ENCODE data around the gene THTPA. TPM values are rescaled to one million over a fixed set of nuclear protein-coding genes. Genes with fewer than 3 reads are reported as not detected.

THTPA gene
- total and polyA plus RNA-seq, 2 of the 13 experiments (the other 11 are each of a cell fraction or from before 2014, with no cell fraction given) = 7.4 to 8.7 TPM

DNA sequence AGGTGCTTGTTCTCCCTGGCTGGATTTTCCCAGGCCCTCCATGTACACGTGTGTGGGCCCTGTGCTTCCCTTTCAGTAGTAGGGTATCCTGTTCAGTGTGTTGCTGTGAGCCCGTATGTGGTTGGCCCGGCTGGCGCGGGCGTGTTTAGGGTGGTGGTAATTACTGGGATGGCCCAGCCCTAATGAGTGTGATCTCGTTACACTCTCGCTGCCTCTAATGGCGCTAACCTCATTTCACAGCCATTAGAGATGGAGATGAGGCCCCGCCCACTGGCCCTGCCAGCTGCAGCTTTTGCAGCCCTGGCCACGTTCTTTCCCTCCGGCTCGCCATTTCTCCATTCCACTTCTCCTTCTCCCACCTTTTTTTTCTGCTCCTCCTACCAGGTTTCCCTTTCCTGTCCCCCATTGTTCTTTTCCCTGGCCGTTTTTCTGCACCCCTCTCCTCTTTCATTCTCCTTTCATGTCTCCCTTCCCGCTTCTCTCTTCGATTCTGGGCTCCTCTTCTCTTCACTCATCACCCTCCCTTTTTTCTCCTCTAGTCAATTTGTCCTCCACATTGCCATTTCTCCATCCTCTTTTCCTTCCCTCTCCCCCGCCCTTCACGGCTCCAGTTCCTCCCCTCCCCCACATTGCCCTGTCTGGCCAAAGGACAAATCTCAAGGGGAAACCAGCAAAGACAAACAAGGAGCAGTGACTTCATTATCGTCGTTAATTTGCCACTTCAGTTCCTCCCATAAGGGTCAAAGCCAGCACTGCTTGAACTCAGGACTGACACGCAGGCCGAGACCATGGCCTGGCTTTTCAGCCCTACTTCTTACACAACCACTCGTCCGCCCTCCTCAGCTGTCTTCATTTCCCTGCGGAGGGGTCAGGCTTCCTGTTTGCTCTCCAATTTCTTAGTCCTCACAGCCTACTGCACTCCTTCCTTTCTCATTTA is 11.3 kb upstream of the THTPA start (continued):
- no peak for TF ChIP-seq ZNF546 (CRISPR knock-in tag; conservative IDR thresholded peaks at IDR 0.05)
- TF ChIP-seq ZNF652 (CRISPR knock-in tag; IDR thresholded peaks at IDR 0.05; ENCODE audit: borderline replicate concordance, low read depth) = no peak
- TF ChIP-seq GLI4 (CRISPR knock-in tag; IDR thresholded peaks at IDR 0.05; ENCODE audit: borderline replicate concordance) = no peak
- no peak for TF ChIP-seq ASH2L (IDR thresholded peaks at IDR 0.05; ENCODE audit: insufficient read length, low read depth, low read length)
- no peak for TF ChIP-seq FLYWCH1 (CRISPR knock-in tag; IDR thresholded peaks at IDR 0.05)
- TF ChIP-seq, protein P1, sequence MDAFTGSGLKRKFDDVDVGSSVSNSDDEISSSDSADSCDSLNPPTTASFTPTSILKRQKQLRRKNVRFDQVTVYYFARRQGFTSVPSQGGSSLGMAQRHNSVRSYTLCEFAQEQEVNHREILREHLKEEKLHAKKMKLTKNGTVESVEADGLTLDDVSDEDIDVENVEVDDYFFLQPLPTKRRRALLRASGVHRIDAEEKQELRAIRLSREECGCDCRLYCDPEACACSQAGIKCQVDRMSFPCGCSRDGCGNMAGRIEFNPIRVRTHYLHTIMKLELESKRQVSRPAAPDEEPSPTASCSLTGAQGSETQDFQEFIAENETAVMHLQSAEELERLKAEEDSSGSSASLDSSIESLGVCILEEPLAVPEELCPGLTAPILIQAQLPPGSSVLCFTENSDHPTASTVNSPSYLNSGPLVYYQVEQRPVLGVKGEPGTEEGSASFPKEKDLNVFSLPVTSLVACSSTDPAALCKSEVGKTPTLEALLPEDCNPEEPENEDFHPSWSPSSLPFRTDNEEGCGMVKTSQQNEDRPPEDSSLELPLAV (CRISPR knock-in tag; conservative IDR thresholded peaks at IDR 0.05; ENCODE audit: low read depth) = no peak
- no peak for TF ChIP-seq KLF15 (CRISPR knock-in tag; IDR thresholded peaks at IDR 0.05; ENCODE audit: borderline replicate concordance)
- TF ChIP-seq, protein P2, sequence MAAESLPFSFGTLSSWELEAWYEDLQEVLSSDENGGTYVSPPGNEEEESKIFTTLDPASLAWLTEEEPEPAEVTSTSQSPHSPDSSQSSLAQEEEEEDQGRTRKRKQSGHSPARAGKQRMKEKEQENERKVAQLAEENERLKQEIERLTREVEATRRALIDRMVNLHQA (CRISPR knock-in tag; IDR thresholded peaks at IDR 0.05) = no peak
- TF ChIP-seq ZNF329 (CRISPR knock-in tag; IDR thresholded peaks at IDR 0.05; ENCODE audit: low read depth) = no peak
- no peak for TF ChIP-seq FOSL1 (CRISPR knock-in tag; IDR thresholded peaks at IDR 0.05; ENCODE audit: borderline replicate concordance)
- no peak for TF ChIP-seq ZKSCAN1 (IDR thresholded peaks at IDR 0.05; ENCODE audit: low read length)
- TF ChIP-seq FOXP1 (IDR thresholded peaks at IDR 0.05) = no peak
- TF ChIP-seq FOXP1 (CRISPR knock-in tag; IDR thresholded peaks at IDR 0.05) = no peak
- no peak for TF ChIP-seq PRMT3 (CRISPR knock-in tag; IDR thresholded peaks at IDR 0.05; ENCODE audit: borderline replicate concordance, low read depth)
- TF ChIP-seq CEBPB (IDR thresholded peaks at IDR 0.05; ENCODE audit: borderline replicate concordance, low read depth, low read length) = 0 out of 2 replicates have a peak, but pooled peaks have one; percentile 17
- no peak for TF ChIP-seq ZFP37 (CRISPR knock-in tag; IDR thresholded peaks at IDR 0.05; ENCODE audit: borderline replicate concordance)
- no peak for TF ChIP-seq ATAD3A (CRISPR knock-in tag; IDR thresholded peaks at IDR 0.05)
- TF ChIP-seq NFATC3 (CRISPR knock-in tag; IDR thresholded peaks at IDR 0.05) = no peak
- no peak; the same call in 1 of the 2 replicates for TF ChIP-seq HES4 (CRISPR knock-in tag; IDR thresholded peaks at IDR 0.05; ENCODE audit: borderline replicate concordance)
- peak; percentile 8 for TF ChIP-seq HNF4A (CRISPR knock-in tag; IDR thresholded peaks at IDR 0.05)
- no peak for TF ChIP-seq CEBPG (CRISPR knock-in tag; IDR thresholded peaks at IDR 0.05)
- TF ChIP-seq ZMYM3 (CRISPR knock-in tag; IDR thresholded peaks at IDR 0.05) = no peak
- TF ChIP-seq, protein P3, sequence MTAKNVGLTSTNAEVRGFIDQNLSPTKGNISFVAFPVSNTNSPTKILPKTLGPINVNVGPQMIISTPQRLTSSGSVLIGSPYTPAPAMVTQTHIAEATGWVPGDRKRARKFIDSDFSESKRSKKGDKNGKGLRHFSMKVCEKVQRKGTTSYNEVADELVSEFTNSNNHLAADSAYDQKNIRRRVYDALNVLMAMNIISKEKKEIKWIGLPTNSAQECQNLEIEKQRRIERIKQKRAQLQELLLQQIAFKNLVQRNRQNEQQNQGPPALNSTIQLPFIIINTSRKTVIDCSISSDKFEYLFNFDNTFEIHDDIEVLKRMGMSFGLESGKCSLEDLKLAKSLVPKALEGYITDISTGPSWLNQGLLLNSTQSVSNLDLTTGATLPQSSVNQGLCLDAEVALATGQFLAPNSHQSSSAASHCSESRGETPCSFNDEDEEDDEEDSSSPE (CRISPR knock-in tag; IDR thresholded peaks at IDR 0.05) = no peak
- TF ChIP-seq, protein P4, sequence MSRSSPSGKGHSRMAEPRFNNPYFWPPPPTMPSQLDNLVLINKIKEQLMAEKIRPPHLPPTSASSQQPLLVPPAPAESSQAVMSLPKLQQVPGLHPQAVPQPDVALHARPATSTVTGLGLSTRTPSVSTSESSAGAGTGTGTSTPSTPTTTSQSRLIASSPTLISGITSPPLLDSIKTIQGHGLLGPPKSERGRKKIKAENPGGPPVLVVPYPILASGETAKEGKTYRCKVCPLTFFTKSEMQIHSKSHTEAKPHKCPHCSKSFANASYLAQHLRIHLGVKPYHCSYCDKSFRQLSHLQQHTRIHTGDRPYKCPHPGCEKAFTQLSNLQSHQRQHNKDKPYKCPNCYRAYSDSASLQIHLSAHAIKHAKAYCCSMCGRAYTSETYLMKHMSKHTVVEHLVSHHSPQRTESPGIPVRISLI (CRISPR knock-in tag; IDR thresholded peaks at IDR 0.05; ENCODE audit: borderline replicate concordance) = 0 out of 2 replicates have a peak, but pooled peaks have one; percentile 25
- TF ChIP-seq ARHGAP35 (CRISPR knock-in tag; IDR thresholded peaks at IDR 0.05; ENCODE audit: borderline replicate concordance) = no peak
- no peak for TF ChIP-seq SRSF4 (IDR thresholded peaks at IDR 0.05; ENCODE audit: low read depth, low read length, poor library complexity, severe bottlenecking)
- TF ChIP-seq ZSCAN30 (CRISPR knock-in tag; IDR thresholded peaks at IDR 0.05) = no peak

Data from HepG2 (cell line).